HG03354 (cell line): ENCODE results near the gene APLF.
"Not testable (repeated sequence)": the region's sequence is repeated elsewhere in the genome, so short reads cannot be mapped to it uniquely, and the experiment has no call there.

Source experiments
- ATAC-seq: cut with Tn5 transposase; IDR thresholded peaks from one replicate; pipeline ENCODE4 v1.9.1; 2021; ENCODE audit warnings: mild to moderate bottlenecking; ENCODE audit not compliant: unreplicated experiment, poor library complexity, severe bottlenecking

APLF gene

DNA sequence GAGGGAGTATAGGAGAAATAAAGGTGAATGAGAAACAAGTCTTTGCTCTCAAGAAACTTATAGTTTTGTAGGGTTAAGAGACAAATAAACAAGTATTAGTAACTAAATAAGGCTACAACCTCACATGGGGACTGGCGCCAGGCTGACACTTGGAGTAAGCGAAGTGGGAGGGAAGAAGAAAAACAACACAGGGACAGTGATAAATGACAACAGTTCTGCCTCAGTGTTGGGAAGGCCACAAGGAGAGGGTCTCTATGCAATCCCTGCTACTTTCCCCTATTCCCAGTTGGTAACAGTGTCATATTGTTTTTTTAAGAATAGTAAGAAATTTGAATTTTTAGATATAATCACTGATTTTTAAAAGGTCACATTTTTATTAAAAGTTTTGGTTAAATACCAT is 4.0 kb downstream of the APLF start:
- ATAC-seq = no peak

- no peak for ATAC-seq
Observed at GRCh38 chr2:68472796-68473414, 5.5 kb downstream of the APLF start.

GRCh38 chr2:68475110-68475509 is 7.7 kb downstream of the APLF start:
- ATAC-seq = no peak

DNA sequence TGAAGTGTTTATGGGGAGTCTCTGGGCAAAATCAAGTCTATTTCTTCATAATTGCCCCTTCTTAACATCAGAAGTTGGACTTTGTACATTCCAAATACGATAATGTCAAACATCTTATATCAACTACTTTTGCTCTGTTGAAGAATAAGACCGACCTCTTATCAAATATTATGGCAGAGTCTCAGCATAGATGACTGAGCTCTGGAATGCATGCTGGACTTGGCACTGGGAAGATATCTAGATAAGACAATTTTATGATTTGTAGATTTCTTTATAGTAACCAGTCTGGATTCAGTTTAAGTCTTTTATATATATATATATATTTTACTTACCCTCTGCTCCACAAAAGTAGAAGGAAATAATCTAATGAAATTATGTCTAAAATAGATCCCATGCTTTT is 8.2 kb downstream of the APLF start:
- ATAC-seq = no peak

- no peak for ATAC-seq
Observed at GRCh38 chr2:68476454-68476853, 9.1 kb downstream of the APLF start.

DNA sequence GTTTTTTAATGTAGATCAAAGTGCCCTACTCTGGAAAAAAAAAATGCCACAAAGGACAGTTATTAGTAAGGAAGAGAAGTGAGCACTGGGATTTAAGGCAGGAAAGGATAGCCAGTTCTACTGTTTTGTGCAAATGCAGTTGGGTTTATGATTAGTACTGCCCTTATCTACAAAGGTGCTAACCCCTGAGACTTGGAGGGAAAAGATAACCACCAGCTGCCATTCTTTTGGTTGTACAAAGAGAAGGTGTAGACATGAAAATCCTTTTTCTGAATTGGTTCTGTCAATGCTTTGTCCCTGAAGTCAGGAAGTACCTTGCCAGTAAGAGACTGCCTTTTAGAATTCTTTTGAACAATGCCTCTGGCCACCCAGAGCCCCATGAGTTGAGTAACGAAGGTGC is 11.3 kb downstream of the APLF start:
- no peak for ATAC-seq

DNA sequence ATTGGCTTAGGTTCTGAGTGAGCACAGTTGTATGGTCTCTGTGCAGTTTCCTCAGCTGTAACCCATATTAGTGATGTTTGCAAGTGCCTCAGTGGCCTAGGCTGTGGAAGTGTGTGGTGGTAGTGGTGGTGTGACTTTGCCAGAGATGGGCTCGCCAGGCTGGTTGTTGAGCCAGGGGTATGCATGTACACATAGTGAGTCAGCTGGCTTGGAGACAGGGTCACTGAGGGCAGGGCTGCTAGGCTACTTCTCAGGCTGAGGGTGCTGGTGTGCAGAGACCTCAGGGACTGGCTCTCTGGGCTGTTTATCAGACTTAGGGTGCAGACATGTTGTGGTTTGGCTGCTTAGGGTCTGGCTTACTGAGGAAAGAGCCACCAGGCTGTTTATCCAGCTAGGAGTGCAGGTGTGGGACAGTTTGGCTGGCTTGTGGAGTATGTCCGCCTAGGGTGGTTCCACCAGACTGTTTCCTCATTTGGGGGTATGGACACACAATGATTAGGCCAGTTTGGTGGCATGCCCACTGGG is 15.0 kb downstream of the APLF start:
- no peak for ATAC-seq

DNA sequence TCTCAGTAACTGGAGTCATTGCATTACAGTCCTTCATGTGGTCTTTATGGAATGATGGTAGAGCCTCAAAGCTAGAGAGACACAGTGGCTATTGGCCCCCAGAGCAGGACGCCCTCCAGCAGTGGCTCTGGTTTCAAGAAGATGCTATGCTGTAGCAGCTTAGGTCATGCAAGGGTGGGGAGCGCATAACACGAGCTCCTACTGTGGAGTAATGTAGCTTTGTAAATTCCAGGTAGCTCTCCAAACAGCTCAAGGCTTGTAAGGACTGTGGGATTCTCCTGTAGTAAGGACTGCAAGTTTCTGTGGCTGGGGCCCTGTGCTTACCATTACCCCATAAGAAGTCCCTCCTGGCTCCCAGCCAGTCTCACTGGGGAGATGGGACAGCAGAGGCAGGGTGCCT is 15.6 kb downstream of the APLF start:
- ATAC-seq = no peak

DNA sequence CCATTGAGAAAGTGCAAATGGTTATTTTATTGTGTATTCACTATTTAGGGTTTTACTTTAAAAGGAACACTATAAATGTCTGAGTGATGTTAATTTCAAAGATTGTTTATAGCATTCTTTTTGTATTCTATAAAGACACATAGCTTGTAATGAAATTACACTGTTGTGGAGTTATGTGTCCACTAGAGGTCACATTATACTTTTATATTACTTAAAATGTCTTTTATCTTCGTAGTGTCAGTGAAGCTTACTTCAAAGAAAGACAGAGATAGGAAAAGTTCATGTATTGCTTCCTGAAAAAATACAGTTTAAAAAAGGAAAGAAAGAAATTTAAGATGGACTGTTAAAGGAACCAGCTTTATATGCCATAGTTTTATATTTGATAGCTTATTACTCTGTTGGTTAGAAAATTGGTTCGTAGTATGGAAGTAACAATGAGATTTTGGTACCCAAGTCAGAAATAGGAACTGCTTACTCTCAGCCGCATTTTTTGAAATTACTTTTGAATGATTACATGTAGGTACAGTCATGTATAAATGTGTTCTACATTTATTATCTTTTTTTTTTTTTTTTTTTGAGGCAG is 20.5 kb downstream of the APLF start:
- ATAC-seq = no peak

- ATAC-seq = not testable (repeated sequence)
Observed at GRCh38 chr2:68488605-68489004, 21.2 kb downstream of the APLF start.

GRCh38 chr2:68489282-68489681 is 21.9 kb downstream of the APLF start:
- no peak for ATAC-seq

- ATAC-seq = no peak
Observed at GRCh38 chr2:68491582-68491981, 24.2 kb downstream of the APLF start.

GRCh38 chr2:68499133-68499532 is 31.7 kb downstream of the APLF start:
- no peak for ATAC-seq

DNA sequence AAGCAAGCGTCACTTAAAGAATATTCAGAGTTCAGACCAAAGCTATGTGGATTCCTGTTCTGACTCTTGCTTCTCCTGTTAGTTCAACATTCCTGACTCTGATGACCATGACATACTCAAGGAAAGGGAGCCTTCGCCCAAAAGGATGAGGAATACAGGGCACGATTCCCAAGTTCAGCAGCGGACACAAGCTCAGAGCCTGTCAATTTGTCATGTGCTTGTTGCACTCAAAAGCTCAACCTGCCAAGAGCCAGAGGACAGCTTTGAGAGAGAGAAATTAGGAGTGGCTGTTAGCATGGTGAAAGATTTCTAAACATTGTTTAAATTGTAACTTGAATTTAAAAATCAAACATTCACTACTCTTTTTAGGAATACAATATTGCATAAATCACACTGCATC is 33.3 kb downstream of the APLF start:
- no peak for ATAC-seq

GRCh38 chr2:68501768-68502167 is 34.4 kb downstream of the APLF start:
- no peak for ATAC-seq

GRCh38 chr2:68505603-68506159 is 38.3 kb downstream of the APLF start:
- ATAC-seq = no peak

DNA sequence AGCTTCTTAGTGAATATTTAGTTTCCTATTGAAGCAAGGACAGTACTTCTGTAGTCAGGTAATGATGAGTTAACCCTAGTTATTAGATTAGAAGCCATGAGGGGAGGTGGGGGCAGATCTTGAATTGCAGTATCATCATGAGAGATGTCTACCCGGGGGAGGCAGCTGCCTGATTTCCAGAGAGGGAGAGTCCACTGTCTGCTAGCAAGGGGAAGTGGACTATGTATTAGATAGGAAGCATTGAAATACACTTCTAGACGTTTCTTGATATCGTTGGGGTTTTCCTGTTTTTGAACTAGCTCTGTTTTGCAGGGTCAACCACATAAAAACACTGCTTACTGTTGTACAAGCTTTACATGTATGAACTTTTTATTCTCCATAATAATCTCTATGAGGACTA is 38.8 kb downstream of the APLF start:
- no peak for ATAC-seq

- no peak for ATAC-seq
Observed at GRCh38 chr2:68512326-68512725, 44.9 kb downstream of the APLF start.

DNA sequence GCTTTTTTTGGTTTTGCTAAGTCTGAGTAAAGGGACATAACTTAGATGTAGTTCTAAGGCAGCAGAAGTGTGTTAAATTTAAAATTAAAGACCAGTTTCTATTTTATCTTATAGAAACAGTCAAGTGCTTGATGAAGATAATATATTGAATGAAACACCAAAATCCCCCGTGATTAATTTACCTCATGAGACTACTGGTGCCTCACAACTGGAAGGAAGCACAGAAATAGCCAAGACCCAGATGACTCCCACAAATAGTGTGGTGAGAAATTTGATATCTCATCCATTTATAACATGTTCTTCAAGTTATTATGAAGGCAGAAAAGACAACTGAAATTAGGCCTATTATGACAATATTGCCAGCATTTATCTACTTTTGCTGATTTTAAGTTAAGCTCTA is 45.6 kb downstream of the APLF start:
- no peak for ATAC-seq

GRCh38 chr2:68514316-68514929 is 47.0 kb downstream of the APLF start:
- ATAC-seq = no peak
